HCT116 (cell line): ENCODE data around the gene PAK6. TPM values are rescaled to one million over a fixed set of nuclear protein-coding genes. Genes with fewer than 3 reads are reported as not detected.

ENCODE experiments used
- ATAC-seq: fragments of 200-7000 bp; cut with Tn5 transposase; 2 replicates; pipeline ENCODE4 v1.9.1; 2020; ENCODE audit warnings: mild to moderate bottlenecking, moderate library complexity
- BruUV-seq: library from RNA; stranded (reverse); fragments of 400-500 nt; replicated peaks from 2 replicates; lab custom pipeline; 2021; lab: Mats Ljungman, UMichigan
- CTCF ChIA-PET: fragments of 300-600 bp; sonication (Branson Sonifier 250); formaldehyde crosslinking; loops from one replicate; lab custom pipeline; 2021; ENCODE audit warnings: antibody characterized with exemption; lab: Charles Lee
- POLR2A ChIA-PET: fragments of 300-600, 350-600 bp; sonication (Branson Sonifier 250); formaldehyde crosslinking; loops from one replicate; lab custom pipeline; 2021; ENCODE audit warnings: antibody characterized with exemption; lab: Charles Lee
- RAD21 ChIA-PET, 2 experiments: fragments of 300-600 bp; sonication (Branson Sonifier 250); formaldehyde crosslinking; loops; one replicate each; lab custom pipeline; 2023; ENCODE audit warnings: low total read pairs in 2 of 2; ENCODE audit not compliant: uncharacterized antibody in 2 of 2, unreplicated experiment in 2 of 2, low non-redundant PET in 1 of 2; lab: Charles Lee
- DNase-seq: peaks from one replicate; pipeline ENCODE4 v3.0.0-alpha.2; 2010; ENCODE audit warnings: low read depth, low spot score
- H2AFZ ChIP-seq: fragments of 200-600 bp; shearing (Covaris generic), sonication (generic); 2 replicates; pipeline ENCODE4 v1.6.1; 2017; ENCODE audit warnings: low read depth, mixed run types, mixed read lengths, antibody characterized with exemption, low read length; ENCODE audit not compliant: poor library complexity, severe bottlenecking
- H3K27ac ChIP-seq: 2 replicates; pipeline ENCODE4 v1.5.1; 2012; ENCODE audit warnings: low read depth, low read length
- H3K27me3 ChIP-seq: fragments of 200-600 bp; sonication (generic); 2 replicates; pipeline ENCODE4 v1.6.1; 2016; ENCODE audit warnings: mixed run types, low read length, mixed read lengths; ENCODE audit not compliant: insufficient read depth
- H3K36me3 ChIP-seq, 2 experiments: fragments of 200-500 bp in 1 of 2; fragments of 200-600 bp in 1 of 2; sonication (Bioruptor generic) in 1 of 2; sonication (generic) in 1 of 2; 2 replicates each; pipeline versions ENCODE4 v1.5.1 to v1.6.1; 2014 to 2016; ENCODE audit warnings: low read length in 2 of 2, inconsistent platforms in 1 of 2, mixed read lengths in 1 of 2, mixed run types in 1 of 2; ENCODE audit not compliant: insufficient read depth in 2 of 2, control insufficient read depth in 1 of 2
- H3K4me1 ChIP-seq, 2 experiments: fragments of 200-600 bp in 1 of 2; sonication (generic) in 1 of 2; 2 replicates each; pipeline versions ENCODE4 v1.5.1 to v1.6.1; 2012 to 2017; ENCODE audit warnings: low read length in 2 of 2, inconsistent platforms in 1 of 2, mild to moderate bottlenecking in 1 of 2, mixed read lengths in 1 of 2, mixed run types in 1 of 2, moderate library complexity in 1 of 2; ENCODE audit not compliant: insufficient read depth in 2 of 2, control insufficient read depth in 1 of 2
- H3K4me2 ChIP-seq: fragments of 200-600 bp; sonication (generic); 2 replicates; pipeline ENCODE4 v1.6.1; 2017; ENCODE audit warnings: mixed run types, low read length, mixed read lengths
- H3K4me3 ChIP-seq, 2 experiments: fragments of 200-600 bp in 1 of 2; sonication (generic) in 1 of 2; replicated peaks in 1 of 2; 2 replicates each; pipeline ENCODE4 v1.5.1; 2011 to 2016; ENCODE audit warnings: low read length in 2 of 2, control low read depth in 1 of 2, low read depth in 1 of 2, mild to moderate bottlenecking in 1 of 2, mixed read lengths in 1 of 2, mixed run types in 1 of 2
- H3K79me2 ChIP-seq: fragments of 200-600 bp; sonication (generic); 2 replicates; pipeline ENCODE4 v1.6.1; 2017; ENCODE audit warnings: mild to moderate bottlenecking, mixed run types, low read length, moderate library complexity, mixed read lengths; ENCODE audit not compliant: insufficient read depth
- H3K9ac ChIP-seq: fragments of 200-600 bp; sonication (generic); 2 replicates; pipeline ENCODE4 v1.6.1; 2016; ENCODE audit warnings: low read length, mixed read lengths
- H3K9me2 ChIP-seq: fragments of 200-600 bp; sonication (generic), shearing (Covaris generic); 2 replicates; pipeline ENCODE4 v1.6.1; 2017; ENCODE audit warnings: mixed run types, mild to moderate bottlenecking, moderate library complexity; ENCODE audit not compliant: insufficient read depth
- H3K9me3 ChIP-seq, 2 experiments: fragments of 200-500 bp in 1 of 2; fragments of 200-600 bp in 1 of 2; sonication (Bioruptor generic) in 1 of 2; sonication (generic) in 1 of 2; 2 replicates each; pipeline ENCODE4 v1.6.1; 2014 to 2017; ENCODE audit warnings: low read length in 2 of 2, mixed read lengths in 2 of 2, inconsistent platforms in 1 of 2, low read depth in 1 of 2, mild to moderate bottlenecking in 1 of 2, mixed run types in 1 of 2, moderate library complexity in 1 of 2; ENCODE audit not compliant: control insufficient read depth in 1 of 2, insufficient read depth in 1 of 2
- H4K20me1 ChIP-seq: fragments of 200-600 bp; sonication (generic), shearing (Covaris generic); 2 replicates; pipeline ENCODE4 v1.6.1; 2017; ENCODE audit warnings: mixed run types, mild to moderate bottlenecking, moderate library complexity; ENCODE audit not compliant: insufficient read depth
- CBX3 ChIP-seq: IDR thresholded peaks from 2 replicates; pipeline ENCODE4 v1.6.1; 2012; ENCODE audit warnings: low read depth
- EGR1 ChIP-seq: IDR thresholded peaks from 2 replicates; pipeline ENCODE4 v1.6.1; 2012; ENCODE audit warnings: low read depth
- ELF1 ChIP-seq: IDR thresholded peaks from 2 replicates; pipeline ENCODE4 v1.6.1; 2012; ENCODE audit warnings: low read depth, borderline replicate concordance
- POLR2A ChIP-seq: IDR thresholded peaks from 2 replicates; pipeline ENCODE4 v1.7.0; 2011; ENCODE audit warnings: borderline replicate concordance; ENCODE audit not compliant: insufficient read depth, insufficient read length; ENCODE audit errors: extremely low read depth
- POLR2AphosphoS5 ChIP-seq: IDR thresholded peaks from 2 replicates; pipeline ENCODE4 v1.6.1; 2011; ENCODE audit warnings: mild to moderate bottlenecking, low read depth, low read length, moderate library complexity
- RAD21 ChIP-seq: IDR thresholded peaks from 2 replicates; pipeline ENCODE4 v1.6.1; 2012; ENCODE audit warnings: low read depth, mild to moderate bottlenecking
- ZNF274 ChIP-seq: fragments of 200-500 bp; sonication (Bioruptor generic); IDR thresholded peaks from 2 replicates; pipeline ENCODE4 v1.6.1; 2014; ENCODE audit warnings: mild to moderate bottlenecking, low read depth, low read length, inconsistent platforms
- intact Hi-C: fragments of 100-400 bp; cut with micrococcal nuclease; formaldehyde crosslinking; loops from 2 replicates; pipeline ENCODE4 v1.10.0; 2022
- total RNA-seq: library from RNA; stranded (reverse); gene quantifications from one replicate; pipeline ENCODE4 v1.2.1, GENCODE V29; 2021; ENCODE audit not compliant: unreplicated experiment
- TF ChIP-seq, protein P1 (sequence below), 3 experiments: fragments of 200-600 bp in 1 of 3; sonication (generic) in 1 of 3; IDR thresholded peaks in 2 of 3; conservative IDR thresholded peaks in 1 of 3; 2 replicates each; pipeline ENCODE4 v1.5.1; 2012 to 2017; ENCODE audit warnings: low read depth in 2 of 3, low read length in 2 of 3, antibody characterized with exemption in 1 of 3, borderline replicate concordance in 1 of 3, control low read depth in 1 of 3, mild to moderate bottlenecking in 1 of 3, mixed read lengths in 1 of 3, mixed run types in 1 of 3, moderate library complexity in 1 of 3; ENCODE audit not compliant: insufficient read depth in 1 of 3
- TF ChIP-seq, protein P2 (sequence below): IDR thresholded peaks from 2 replicates; pipeline ENCODE4 v1.6.1; 2012; ENCODE audit warnings: low read depth

The PAK6 gene
- total RNA-seq, 1 experiment from 2014 or later, result 19.9 TPM

DNA sequence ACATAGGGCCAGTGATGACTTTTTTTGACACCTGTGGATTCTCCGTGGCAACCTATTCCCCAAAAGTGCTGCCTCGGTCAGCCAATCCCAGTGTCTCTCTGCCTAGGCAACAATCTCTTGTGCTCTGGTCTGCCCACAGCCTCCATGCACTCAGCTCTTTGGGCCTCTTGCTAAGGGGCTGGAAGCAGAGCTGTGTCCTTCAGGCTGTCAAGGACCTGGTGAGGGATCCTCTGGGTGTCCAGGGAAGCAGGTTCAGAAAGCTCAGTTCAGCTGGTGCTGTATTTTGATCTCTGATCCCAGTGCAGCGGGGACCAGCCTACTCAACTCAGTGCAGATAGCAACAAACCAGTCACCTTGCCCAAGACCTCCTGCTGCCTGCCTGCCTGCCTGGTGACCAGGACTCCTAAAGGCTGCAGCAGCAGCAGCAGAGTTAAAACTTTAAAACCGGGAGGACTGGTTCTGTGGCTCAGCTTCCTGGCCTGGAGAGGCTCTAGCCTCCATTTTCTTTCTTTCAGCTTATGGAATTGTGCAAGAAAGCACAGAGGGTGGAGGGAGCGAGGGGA is 6.2 kb downstream of the PAK6 start:
- Histone ChIP-seq H3K4me1 (peaks cover 0 to 27% of the 10 kb centered on the region in 2 experiments; a peak in 3 of 4 replicates), H3K27me3 (no peaks in the 10 kb centered on the region), H3K9me3 (no peaks in the 10 kb centered on the region), H3K4me2 (peak overlapping the region; percentile 1; the same call in 1 of the 2 replicates), H3K9me2 (no peaks in the 10 kb centered on the region), H2AFZ (no peak overlapping the region), H3K36me3 (no peaks in the 10 kb centered on the region), H4K20me1 (no peaks in the 10 kb centered on the region), H3K27ac (no peak overlapping the region), H3K4me3 (no peak overlapping the region), H3K79me2 (no peaks in the 10 kb centered on the region), H3K9ac (no peak overlapping the region)
- no TSS peak for BruUV-seq
- DNase-seq, result no peak
- peak; percentile 50; the same call in 1 of the 2 replicates for ATAC-seq
- POLR2A ChIA-PET, result no interaction called here
- RAD21 ChIA-PET, result no interaction called here
- intact Hi-C loops, result no loop called here
- no peak for TF ChIP-seq POLR2AphosphoS5
- TF ChIP-seq RAD21, result no peak
- TF ChIP-seq, protein P1, sequence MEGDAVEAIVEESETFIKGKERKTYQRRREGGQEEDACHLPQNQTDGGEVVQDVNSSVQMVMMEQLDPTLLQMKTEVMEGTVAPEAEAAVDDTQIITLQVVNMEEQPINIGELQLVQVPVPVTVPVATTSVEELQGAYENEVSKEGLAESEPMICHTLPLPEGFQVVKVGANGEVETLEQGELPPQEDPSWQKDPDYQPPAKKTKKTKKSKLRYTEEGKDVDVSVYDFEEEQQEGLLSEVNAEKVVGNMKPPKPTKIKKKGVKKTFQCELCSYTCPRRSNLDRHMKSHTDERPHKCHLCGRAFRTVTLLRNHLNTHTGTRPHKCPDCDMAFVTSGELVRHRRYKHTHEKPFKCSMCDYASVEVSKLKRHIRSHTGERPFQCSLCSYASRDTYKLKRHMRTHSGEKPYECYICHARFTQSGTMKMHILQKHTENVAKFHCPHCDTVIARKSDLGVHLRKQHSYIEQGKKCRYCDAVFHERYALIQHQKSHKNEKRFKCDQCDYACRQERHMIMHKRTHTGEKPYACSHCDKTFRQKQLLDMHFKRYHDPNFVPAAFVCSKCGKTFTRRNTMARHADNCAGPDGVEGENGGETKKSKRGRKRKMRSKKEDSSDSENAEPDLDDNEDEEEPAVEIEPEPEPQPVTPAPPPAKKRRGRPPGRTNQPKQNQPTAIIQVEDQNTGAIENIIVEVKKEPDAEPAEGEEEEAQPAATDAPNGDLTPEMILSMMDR (IDR thresholded peaks at IDR 0.05 in 2 of 3, conservative IDR thresholded peaks at IDR 0.05 in 1 of 3; ENCODE audit: borderline replicate concordance in 1 of 3, insufficient read depth in 1 of 3, low read depth in 2 of 3, low read length in 2 of 3), result no peak
- TF ChIP-seq POLR2A, result no peak
- CTCF ChIA-PET, result no interaction called here

DNA sequence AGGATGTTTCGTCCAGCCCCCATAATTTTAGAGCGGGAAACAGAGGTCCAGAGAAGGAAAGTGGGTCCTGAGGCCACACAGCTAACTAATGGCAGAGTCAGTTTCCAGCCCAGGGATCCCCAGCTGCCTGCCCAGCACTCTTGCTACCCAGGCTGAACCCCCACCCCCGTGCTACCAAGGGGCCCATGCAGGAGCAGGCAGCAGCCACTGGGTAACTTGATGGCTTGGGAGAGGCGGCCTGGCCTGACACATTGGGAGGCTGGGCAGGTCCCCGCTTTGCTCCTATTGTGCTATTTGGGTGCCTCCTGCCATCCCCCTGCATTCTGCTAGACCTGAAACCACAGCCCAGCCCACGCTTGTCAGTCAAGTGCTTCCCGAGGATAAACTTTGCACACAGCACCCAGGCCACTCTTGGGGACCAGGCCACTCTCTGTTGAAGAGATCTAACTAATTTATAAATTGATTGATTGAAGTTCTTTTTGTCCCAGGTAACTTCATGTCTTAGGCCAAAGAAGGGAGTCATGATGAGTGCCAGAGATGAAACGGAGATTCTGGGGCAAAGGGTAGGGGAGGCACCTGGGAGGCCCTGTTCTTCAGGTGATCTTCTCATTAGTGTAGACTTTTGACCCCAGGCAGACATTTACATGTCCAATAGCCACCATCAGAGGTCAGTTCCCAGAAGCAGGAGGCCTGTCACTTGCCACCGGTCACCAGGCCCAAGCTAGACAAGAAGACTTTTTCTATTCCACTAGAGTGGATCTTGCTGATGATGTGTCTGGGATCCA is 7.0 kb downstream of the PAK6 start:
- Histone ChIP-seq H3K4me3 (no peak overlapping the region), H3K27me3 (no peaks in the 10 kb centered on the region), H3K4me2 (0 out of 2 replicates have a peak overlapping the region, but pooled peaks have one; percentile 1), H3K27ac (no peak overlapping the region), H3K9me2 (no peaks in the 10 kb centered on the region), H2AFZ (no peak overlapping the region), H3K79me2 (no peaks in the 10 kb centered on the region), H3K9ac (no peak overlapping the region), H4K20me1 (no peaks in the 10 kb centered on the region), H3K36me3 (no peaks in the 10 kb centered on the region), H3K4me1 (peaks cover 0 to 23% of the 10 kb centered on the region in 2 experiments; a peak in 3 of 4 replicates), H3K9me3 (no peaks in the 10 kb centered on the region)
- ATAC-seq, result no peak
- intact Hi-C loops, result no loop called here
- no TSS peak for BruUV-seq
- POLR2A ChIA-PET, result interaction anchor here (1.1 kb wide), 1 partner anchor 7 kb away, joined by 3 read pairs; the partner anchor contains the start of gene PAK6
- RAD21 ChIA-PET, result no interaction called here
- DNase-seq, result no peak
- CTCF ChIA-PET, result interaction anchor here (1.3 kb wide), 1 partner anchor 33 kb away, joined by 3 read pairs; no protein-coding TSS in a partner anchor
- TF ChIP-seq CBX3 (no peak), ZNF274 (no peak), EGR1 (no peak), ELF1 (no peak)
- TF ChIP-seq, protein P2, sequence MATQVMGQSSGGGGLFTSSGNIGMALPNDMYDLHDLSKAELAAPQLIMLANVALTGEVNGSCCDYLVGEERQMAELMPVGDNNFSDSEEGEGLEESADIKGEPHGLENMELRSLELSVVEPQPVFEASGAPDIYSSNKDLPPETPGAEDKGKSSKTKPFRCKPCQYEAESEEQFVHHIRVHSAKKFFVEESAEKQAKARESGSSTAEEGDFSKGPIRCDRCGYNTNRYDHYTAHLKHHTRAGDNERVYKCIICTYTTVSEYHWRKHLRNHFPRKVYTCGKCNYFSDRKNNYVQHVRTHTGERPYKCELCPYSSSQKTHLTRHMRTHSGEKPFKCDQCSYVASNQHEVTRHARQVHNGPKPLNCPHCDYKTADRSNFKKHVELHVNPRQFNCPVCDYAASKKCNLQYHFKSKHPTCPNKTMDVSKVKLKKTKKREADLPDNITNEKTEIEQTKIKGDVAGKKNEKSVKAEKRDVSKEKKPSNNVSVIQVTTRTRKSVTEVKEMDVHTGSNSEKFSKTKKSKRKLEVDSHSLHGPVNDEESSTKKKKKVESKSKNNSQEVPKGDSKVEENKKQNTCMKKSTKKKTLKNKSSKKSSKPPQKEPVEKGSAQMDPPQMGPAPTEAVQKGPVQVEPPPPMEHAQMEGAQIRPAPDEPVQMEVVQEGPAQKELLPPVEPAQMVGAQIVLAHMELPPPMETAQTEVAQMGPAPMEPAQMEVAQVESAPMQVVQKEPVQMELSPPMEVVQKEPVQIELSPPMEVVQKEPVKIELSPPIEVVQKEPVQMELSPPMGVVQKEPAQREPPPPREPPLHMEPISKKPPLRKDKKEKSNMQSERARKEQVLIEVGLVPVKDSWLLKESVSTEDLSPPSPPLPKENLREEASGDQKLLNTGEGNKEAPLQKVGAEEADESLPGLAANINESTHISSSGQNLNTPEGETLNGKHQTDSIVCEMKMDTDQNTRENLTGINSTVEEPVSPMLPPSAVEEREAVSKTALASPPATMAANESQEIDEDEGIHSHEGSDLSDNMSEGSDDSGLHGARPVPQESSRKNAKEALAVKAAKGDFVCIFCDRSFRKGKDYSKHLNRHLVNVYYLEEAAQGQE, result no peak
- TF ChIP-seq, protein P1 (IDR thresholded peaks at IDR 0.05 in 2 of 3, conservative IDR thresholded peaks at IDR 0.05 in 1 of 3; ENCODE audit: borderline replicate concordance in 1 of 3, insufficient read depth in 1 of 3, low read depth in 2 of 3, low read length in 2 of 3), result no peak
